HG02938 (cell line): Measurements from ENCODE around the gene CAMSAP3.

Experiments
- ATAC-seq: cut with Tn5 transposase; IDR thresholded peaks from one replicate; pipeline ENCODE4 v1.9.1; 2021; ENCODE audit warnings: mild to moderate bottlenecking, moderate library complexity; ENCODE audit not compliant: unreplicated experiment

The CAMSAP3 gene

GRCh38 chr19:7610491-7611240 is 15.0 kb downstream of the CAMSAP3 start:
- no peak for ATAC-seq

DNA sequence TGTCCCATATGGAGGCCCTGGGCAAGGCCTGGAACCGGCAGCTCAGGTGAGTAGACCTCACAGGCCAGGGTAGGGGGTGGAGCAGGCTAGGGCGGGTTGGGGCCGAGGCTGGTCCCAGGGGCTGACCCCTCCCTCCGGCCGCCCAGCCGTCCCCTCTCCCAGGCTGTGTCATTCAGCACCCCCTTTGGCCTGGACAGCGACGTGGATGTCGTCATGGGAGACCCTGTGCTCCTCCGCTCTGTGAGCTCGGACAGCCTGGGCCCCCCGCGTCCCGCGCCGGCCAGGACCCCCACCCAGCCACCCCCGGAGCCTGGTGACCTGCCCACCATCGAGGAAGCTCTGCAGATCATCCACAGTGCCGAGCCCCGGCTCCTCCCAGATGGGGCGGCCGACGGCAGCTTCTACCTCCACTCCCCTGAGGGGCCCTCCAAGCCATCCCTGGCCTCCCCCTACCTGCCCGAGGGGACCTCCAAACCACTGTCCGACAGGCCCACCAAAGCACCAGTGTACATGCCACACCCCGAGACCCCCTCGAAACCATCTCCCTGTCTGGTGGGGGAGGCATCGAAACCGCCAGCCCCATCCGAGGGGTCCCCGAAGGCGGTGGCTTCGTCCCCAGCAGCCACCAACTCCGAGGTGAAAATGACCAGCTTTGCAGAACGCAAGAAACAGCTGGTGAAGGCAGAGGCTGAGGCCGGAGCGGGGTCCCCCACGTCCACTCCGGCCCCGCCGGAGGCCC is 16.0 kb downstream of the CAMSAP3 start:
- ATAC-seq, result no peak

GRCh38 chr19:7612282-7613274 is 16.9 kb downstream of the CAMSAP3 start:
- ATAC-seq, result no peak

DNA sequence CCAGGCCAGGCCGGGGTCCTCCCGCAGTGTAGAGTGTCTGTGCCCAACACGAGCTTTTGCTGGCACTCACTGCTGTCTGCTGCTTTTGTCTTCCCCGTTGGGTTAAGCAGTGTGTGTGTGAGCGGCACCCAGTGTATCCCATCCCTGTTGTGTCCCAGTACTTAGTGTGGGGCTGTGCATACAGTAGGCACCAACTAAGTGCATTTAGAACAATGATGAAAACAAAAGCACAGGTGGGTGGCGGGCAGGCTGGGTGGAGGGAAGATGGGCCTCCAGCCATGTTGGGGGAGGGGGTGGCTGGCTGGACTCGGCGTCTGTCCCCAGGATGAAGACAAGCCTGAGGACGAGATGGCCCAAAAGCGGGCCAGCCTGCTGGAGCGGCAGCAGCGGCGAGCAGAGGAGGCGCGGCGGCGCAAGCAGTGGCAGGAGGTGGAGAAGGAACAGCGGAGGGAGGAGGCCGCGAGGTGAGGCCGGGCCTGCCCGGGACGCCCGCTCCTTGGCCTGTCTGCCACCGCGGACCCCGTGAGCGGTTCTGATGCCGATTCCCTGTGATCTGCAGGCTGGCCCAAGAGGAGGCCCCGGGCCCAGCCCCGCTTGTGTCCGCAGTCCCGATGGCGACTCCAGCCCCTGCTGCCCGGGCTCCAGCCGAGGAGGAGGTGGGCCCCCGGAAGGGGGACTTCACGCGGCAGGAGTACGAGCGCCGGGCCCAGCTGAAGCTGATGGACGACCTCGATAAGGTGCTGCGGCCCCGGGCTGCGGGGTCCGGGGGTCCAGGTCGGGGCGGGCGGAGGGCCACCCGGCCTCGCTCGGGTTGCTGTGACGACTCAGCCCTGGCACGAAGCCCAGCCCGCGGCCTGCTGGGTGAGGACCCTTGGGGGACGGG is 19.4 kb downstream of the CAMSAP3 start:
- ATAC-seq, result no peak

DNA sequence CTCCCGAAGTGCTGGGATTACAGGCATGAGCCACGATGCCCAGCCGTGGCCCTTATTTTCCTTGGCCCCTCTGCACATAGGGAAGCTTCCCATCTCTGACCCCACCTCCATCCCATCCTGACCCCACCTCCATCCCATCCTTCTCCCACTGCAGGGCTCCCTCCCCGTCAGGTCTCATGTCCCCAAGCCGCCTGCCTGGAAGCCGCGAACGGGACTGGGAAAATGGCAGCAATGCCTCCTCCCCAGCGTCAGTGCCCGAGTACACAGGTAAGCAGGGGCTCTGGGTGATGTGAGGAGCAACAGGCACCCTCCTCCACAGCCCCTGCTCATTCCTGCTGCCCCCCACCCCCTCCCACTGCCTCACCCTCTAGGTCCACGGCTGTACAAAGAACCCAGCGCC is 21.5 kb downstream of the CAMSAP3 start:
- no peak for ATAC-seq

DNA sequence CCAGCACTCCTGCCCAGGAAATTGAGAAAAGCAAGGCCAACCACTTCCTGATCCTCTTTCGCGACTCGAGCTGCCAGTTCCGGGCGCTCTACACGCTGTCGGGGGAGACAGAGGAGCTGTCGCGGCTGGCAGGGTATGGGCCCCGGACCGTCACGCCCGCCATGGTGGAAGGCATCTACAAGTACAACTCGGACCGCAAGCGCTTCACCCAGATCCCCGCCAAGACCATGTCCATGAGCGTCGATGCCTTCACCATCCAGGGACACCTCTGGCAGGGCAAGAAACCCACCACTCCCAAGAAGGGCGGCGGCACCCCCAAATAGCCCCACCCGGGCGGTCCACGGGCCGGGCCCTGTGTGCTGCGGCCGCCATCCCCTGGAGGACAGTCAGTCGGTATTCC is 22.1 kb downstream of the CAMSAP3 start:
- no peak for ATAC-seq

DNA sequence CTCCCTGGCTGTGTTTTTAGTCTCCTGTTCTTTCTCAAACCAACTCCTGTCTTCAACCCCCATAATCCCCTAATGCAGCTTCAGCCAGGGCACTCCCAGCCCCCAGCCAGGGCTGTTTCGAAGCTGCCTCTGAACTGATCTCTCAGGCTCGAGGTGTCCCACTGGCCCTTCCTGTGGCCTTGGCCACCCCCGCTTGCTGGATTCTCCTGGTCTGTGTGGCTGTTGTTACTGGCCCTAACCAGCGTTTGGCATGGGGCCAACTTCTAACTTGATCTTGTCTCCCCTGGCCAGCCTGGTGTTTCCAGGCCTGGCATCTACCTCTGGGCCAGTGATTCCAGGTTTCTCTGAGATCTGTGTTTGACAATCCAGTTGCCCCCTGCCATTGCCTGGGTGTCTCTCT is 22.7 kb downstream of the CAMSAP3 start:
- no peak for ATAC-seq

GRCh38 chr19:7618771-7619510 is 23.3 kb downstream of the CAMSAP3 start:
- no peak for ATAC-seq

GRCh38 chr19:7619671-7620441 is 24.2 kb downstream of the CAMSAP3 start:
- ATAC-seq, result no peak

DNA sequence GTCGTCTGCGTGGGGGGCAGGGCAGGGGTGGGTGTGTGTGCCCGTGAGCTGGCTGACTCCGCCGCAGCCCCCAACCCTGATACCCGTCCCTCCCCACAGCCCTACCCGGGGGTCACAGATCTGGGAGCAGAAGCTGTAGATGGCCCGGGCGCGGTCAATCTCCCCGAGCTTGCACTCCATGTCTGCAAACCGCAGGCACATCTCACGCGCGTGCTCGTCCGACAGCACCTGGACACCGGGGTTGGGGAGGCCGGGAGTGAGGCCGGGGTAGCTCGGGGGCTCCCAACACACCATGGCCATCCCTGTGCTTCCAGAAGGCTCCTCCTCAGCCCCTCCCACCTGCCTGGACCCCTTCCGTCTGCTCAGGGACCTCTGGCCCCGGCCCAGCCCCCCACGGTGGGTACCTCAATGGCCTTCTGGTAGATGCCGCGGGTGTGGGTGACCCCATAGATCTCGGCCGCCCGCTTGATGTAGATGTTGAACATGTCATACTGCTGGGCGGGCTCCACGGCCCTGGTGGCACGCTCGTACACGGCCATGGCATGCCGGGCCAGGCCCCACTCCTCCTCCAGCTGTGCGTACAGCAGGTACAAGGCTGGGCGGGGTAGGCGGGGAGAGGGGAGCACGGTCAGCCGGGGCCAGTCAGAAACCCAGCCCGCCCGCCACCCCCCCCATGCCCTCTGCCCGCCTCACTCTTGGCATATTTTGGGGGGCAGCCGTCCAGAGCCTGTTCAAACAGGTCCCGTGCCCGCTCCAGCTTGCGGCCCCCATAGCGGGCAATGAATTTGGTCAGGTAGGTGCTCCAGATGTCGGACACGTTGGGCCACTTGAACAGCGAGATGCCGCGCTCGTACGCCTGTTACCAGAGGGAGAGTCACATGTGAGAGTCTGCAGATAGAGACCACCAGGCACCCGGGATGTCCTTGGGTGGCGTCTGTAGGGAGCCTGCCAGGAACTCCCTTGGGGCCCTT is 25.1 kb downstream of the CAMSAP3 start:
- ATAC-seq, result no peak

DNA sequence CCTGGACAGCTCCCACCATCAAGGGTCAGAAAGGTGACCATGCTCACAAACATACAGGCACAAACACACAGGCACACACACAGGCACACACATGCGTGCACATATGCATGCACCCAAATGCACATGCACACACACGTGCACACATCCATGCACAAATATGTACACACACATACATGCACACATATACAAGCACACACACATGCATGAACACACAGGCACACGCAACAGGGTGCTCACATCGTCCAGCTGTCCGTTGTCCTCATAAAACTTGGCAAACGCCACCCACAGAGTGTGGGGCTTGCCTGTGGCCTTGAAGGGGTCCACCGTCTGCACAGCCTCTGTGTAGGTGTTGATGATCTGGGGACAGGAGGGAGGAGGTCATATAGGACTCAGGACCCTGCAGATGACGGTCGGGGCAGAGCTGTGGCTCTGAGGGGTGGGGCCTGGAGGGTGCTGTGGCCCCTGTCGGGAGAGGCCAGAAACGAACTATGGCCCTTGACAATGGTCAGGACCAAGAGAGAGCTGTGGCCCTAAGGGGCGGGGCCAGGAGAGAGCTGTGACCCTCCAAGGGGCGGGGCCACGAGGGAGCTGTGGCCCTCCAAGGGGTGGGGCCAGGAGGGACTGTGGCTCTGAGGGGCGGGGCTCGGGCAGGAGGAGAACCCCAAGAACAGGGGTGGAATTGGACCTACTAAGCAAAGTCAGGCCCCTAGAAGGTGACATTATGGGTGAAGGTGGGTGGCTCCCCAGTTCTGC is 27.4 kb downstream of the CAMSAP3 start:
- ATAC-seq, result no peak

DNA sequence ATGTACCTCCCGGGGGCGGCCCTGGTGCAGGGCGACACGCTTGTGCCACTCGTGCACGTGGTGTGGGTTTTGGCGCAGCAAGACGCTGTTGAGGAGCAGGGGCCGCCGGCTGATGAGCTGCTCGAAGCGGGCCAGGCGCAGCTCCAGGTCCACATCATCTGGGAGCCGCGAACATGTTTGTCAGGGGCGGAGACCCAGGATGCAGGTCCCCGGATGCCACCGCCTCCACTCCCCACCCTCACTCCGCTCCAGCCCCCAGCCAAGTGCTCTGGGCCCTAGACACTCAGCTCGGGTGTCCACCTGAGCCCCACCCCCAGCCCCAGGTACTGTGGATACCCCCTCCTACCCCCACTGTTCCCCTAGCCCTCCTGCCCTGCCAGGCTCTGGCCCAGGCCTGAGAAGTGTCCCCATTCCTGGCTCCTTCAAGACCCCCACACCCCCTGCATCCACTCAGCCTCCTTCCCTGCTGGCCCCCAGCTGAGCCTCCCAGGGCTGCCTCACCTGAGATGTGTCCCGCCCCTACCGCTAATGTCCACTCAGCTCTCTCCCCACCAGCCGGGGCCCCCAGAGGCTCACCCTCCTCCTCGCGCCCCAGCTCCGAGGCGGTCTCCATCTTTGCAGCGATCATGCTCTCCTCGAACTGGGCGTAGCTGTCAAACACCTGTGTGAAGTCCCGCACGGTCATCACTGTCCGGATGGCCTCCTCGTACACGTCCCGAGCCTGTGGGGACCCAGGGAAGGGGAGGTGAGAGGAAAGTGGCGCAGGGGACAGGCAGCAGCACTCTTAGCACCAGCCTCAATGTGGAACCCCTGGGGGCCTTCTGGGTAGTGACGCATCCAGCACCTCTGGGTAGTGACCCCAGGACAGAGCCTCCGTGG is 28.3 kb downstream of the CAMSAP3 start:
- no peak for ATAC-seq

DNA sequence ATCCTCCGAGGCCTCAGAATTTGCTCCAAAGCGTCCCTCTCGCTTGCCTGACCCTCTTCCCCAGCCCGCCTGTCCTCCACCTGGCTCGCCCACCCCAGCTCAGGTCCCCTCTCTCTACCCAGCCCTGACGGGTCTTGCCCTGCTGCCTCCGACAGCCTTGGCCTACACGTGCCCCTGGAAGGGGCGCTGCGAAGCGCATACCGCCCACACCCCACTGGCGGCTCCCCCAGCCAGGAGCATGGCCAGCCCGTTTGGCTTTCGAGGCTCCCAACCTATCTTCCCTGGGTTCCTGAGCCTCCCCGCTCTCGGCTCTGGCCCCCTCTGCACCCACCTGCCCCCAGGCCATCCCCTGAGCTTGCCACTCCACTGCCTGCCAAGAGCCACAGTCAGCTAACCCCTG is 29.1 kb downstream of the CAMSAP3 start:
- no peak for ATAC-seq

DNA sequence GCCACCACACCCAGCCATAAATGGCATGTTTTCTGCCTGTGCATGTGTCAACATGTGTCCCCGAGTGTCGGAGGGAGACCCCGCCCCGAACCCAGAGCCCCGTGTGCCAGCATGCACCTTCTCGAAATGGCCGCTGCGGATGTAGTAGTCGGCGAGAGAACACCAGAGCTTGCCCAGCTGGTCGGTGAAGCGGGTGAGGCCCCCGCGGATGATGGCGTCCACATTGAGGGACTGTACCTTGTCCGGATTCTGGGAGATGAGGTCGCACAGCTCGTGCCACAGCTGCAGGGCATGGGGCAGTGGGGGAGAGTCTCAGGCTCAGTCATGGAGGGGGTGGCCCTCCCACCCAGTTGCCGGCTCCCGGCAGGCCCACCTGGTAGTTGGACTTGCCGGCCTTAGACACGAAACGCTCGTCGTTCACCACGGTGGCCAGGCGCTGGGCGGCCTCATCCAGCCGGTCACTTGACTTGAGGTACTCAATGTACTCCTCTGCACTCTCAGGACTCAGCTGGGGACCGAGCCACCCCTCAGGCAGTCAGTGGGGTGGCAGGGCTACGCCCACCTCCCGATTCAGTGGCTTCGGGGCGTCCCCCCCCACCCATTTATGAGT is 30.2 kb downstream of the CAMSAP3 start:
- ATAC-seq, result no peak

- no peak for ATAC-seq
Measured at GRCh38 chr19:7627166-7627565, 31.5 kb downstream of the CAMSAP3 start.
